GM18517 (cell line): ENCODE data around the gene SYT11.

ENCODE experiments used
- ATAC-seq: cut with Tn5 transposase; IDR thresholded peaks from one replicate; pipeline ENCODE4 v1.9.1; 2021; ENCODE audit warnings: mild to moderate bottlenecking, moderate library complexity; ENCODE audit not compliant: unreplicated experiment

Gene SYT11

GRCh38 chr1:155933591-155934096 is 74.3 kb downstream of the SYT11 start:
- no peak for ATAC-seq

- ATAC-seq: peak; percentile 80
These were observed 74.9 kb downstream of the SYT11 start, which contains the start of gene KHDC4 for GRCh38 chr1:155934097-155934935. Gene KHDC4, minus strand, starts transcription at chr1:155934413. Its CDS starts 40 bp downstream, at chr1:155934373.
